CD4-positive, alpha-beta T cell treated with Interleukin-15 for 1 hour (primary cell): Measurements from ENCODE around the gene CDC123.
"Not testable (repeated sequence)": the region's sequence is repeated elsewhere in the genome, so short reads cannot be mapped to it uniquely, and the experiment has no call there.

Experiments
- DNase-seq: peaks from one replicate; pipeline ENCODE4 v3.0.0-alpha.2; 2020

Gene CDC123

GRCh38 chr10:12195603-12196506 is at the start of gene CDC123, which contains the start of gene NUDT5:
CDC123 (plus strand) TSS chr10:12196188; CDS start chr10:12196246, 58 bp downstream.
NUDT5 (minus strand) TSS chr10:12195891; CDS start chr10:12186291, 9,600 bp downstream.
- peak; percentile 82 for DNase-seq

- no peak for DNase-seq
Observed at GRCh38 chr10:12150163-12150562, 45.8 kb upstream of the CDC123 start.

- DNase-seq = no peak
Observed at GRCh38 chr10:12154516-12154915, 41.5 kb upstream of the CDC123 start.

- DNase-seq = no peak
Observed at GRCh38 chr10:12156367-12157123, 39.4 kb upstream of the CDC123 start.

- DNase-seq = no peak
Observed at GRCh38 chr10:12158111-12158510, 37.9 kb upstream of the CDC123 start.

GRCh38 chr10:12160664-12161063 is 35.3 kb upstream of the CDC123 start:
- DNase-seq = no peak

- DNase-seq = no peak
Observed at GRCh38 chr10:12162927-12163326, 33.1 kb upstream of the CDC123 start.

GRCh38 chr10:12164085-12164484 is 31.9 kb upstream of the CDC123 start:
- no peak for DNase-seq

- no peak for DNase-seq
Observed at GRCh38 chr10:12165036-12165435, 31.0 kb upstream of the CDC123 start.

- DNase-seq = no peak
Observed at GRCh38 chr10:12165999-12166775, 29.8 kb upstream of the CDC123 start.

GRCh38 chr10:12171512-12171911 is 24.5 kb upstream of the CDC123 start:
- not testable (repeated sequence) for DNase-seq

GRCh38 chr10:12177642-12178041 is 18.3 kb upstream of the CDC123 start:
- DNase-seq = no peak

GRCh38 chr10:12179606-12180170 is 16.3 kb upstream of the CDC123 start:
- no peak for DNase-seq

- DNase-seq = no peak
Observed at GRCh38 chr10:12180221-12180974, 15.6 kb upstream of the CDC123 start.

GRCh38 chr10:12181065-12181775 is 14.8 kb upstream of the CDC123 start:
- peak; percentile 78 for DNase-seq

- DNase-seq = no peak
Observed at GRCh38 chr10:12184165-12184564, 11.8 kb upstream of the CDC123 start.

- no peak for DNase-seq
Observed at GRCh38 chr10:12186323-12186722, 9.7 kb upstream of the CDC123 start.

GRCh38 chr10:12187321-12187905 is 8.6 kb upstream of the CDC123 start:
- no peak for DNase-seq

GRCh38 chr10:12188656-12189055 is 7.3 kb upstream of the CDC123 start:
- DNase-seq = no peak

- no peak for DNase-seq
Observed at GRCh38 chr10:12189426-12189825, 6.6 kb upstream of the CDC123 start.

GRCh38 chr10:12191715-12192114 is 4.3 kb upstream of the CDC123 start:
- DNase-seq = no peak
